GM19239 (cell line): Measurements from ENCODE around the gene SORCS2.

Source experiments
- DNase-seq: peaks from one replicate; pipeline ENCODE4 v3.0.0; 2011; ENCODE audit warnings: low spot score; ENCODE audit not compliant: insufficient read length
- FAIRE-seq: peaks from 2 replicates; lab custom pipeline; 2011; peaks lifted over from hg19 to GRCh38; lab: Jason Lieb, UNC

The SORCS2 gene

GRCh38 chr4:7642741-7643458, 450.6 kb downstream of the SORCS2 start:
- DNase-seq (no peak), FAIRE-seq (no peak)

GRCh38 chr4:7645158-7645557, 452.8 kb downstream of the SORCS2 start:
- no peak for FAIRE-seq
- no peak for DNase-seq

GRCh38 chr4:7645956-7646355, 453.6 kb downstream of the SORCS2 start:
- DNase-seq (no peak), FAIRE-seq (no peak)

- no peak for DNase-seq
- FAIRE-seq = no peak
Observed at GRCh38 chr4:7646384-7647061, 454.2 kb downstream of the SORCS2 start.

GRCh38 chr4:7647186-7647585, 454.8 kb downstream of the SORCS2 start:
- FAIRE-seq (no peak), DNase-seq (no peak)

- no peak for FAIRE-seq
- no peak for DNase-seq
Observed at GRCh38 chr4:7647600-7648543, 455.5 kb downstream of the SORCS2 start.

- DNase-seq (no peak), FAIRE-seq (no peak)
Observed at GRCh38 chr4:7648544-7649395, 456.4 kb downstream of the SORCS2 start.

- DNase-seq (no peak), FAIRE-seq (no peak)
Observed at GRCh38 chr4:7649411-7649740, 457.0 kb downstream of the SORCS2 start.

GRCh38 chr4:7649741-7650531, 457.6 kb downstream of the SORCS2 start:
- FAIRE-seq = no peak

GRCh38 chr4:7650606-7651385, 458.5 kb downstream of the SORCS2 start:
- FAIRE-seq (no peak), DNase-seq (no peak)

More at GRCh38 chr4:7649741-7650531, 457.6 kb downstream of the SORCS2 start:
- no peak for DNase-seq

GRCh38 chr4:7651461-7651921, 459.2 kb downstream of the SORCS2 start:
- FAIRE-seq (no peak), DNase-seq (no peak)

- FAIRE-seq (no peak), DNase-seq (no peak)
Observed at GRCh38 chr4:7652006-7652405, 459.7 kb downstream of the SORCS2 start.

- FAIRE-seq (no peak), DNase-seq (no peak)
Observed at GRCh38 chr4:7652451-7652881, 460.1 kb downstream of the SORCS2 start.

- DNase-seq (no peak), FAIRE-seq (no peak)
Observed at GRCh38 chr4:7652906-7653305, 460.6 kb downstream of the SORCS2 start.

- FAIRE-seq = no peak
Observed at GRCh38 chr4:7653510-7654369, 461.4 kb downstream of the SORCS2 start.

GRCh38 chr4:7654550-7655445, 462.5 kb downstream of the SORCS2 start:
- no peak for FAIRE-seq
- DNase-seq = no peak

More at GRCh38 chr4:7653510-7654369, 461.4 kb downstream of the SORCS2 start:
- no peak for DNase-seq
